Fibroblast of the aortic adventitia (primary cell): ENCODE measurements around the gene SLC25A30. TPM values are rescaled to one million over a fixed set of nuclear protein-coding genes. Genes with fewer than 3 reads are reported as not detected.

ENCODE experiments used
- DNase-seq: peaks from one replicate; pipeline ENCODE4 v3.0.0-alpha.2; 2010; ENCODE audit warnings: low read depth
- H3K4me3 ChIP-seq: 2 replicates; pipeline ENCODE4 v1.5.1; 2011; ENCODE audit warnings: low read depth, mild to moderate bottlenecking, control low read depth, low read length, moderate library complexity
- total RNA-seq: library from RNA; depleted of rRNA; stranded (reverse); fragments of >200 nt; gene quantifications from 2 replicates; pipeline ENCODE4 v1.2.3, GENCODE V29; 2012; ENCODE audit warnings: low replicate concordance
- TF ChIP-seq, protein P1 (sequence below): IDR thresholded peaks from 2 replicates; pipeline ENCODE4 v1.5.1; 2011; ENCODE audit warnings: mild to moderate bottlenecking, low read length, control low read depth, inconsistent platforms; ENCODE audit not compliant: insufficient read depth

The SLC25A30 gene
- total RNA-seq, 1 donor: 10.4 TPM

DNA sequence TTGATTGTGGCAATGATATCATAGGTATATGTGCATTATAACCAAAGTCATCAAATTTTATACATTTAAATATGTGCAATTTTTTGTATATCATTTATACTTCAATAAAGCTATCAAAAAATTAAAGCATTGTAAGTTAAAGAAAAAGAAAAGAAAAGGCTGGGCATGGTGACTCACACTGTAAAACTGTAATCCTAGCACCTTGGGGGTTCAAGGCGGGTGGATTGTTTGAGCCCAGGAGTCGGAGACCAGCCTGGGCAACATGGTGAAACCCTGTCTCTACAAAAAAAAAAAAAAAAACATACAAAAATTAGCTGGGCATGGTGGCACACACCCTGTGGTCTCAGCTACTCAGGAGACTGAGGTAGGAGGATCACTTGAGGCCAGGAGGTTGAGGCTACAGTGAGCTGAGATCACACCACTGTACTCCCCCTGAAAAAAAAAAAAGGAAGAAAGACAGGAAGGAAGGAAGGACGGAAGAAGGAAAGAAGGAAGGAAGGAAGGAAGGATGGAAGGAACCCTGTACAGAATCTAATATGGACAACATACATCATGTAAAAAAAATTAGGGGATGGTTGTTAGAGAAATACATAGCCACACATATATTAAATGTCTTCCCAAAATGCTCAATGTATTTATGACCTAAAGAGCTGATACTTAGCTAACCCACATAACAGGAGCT, 21.7 kb upstream of the SLC25A30 start:
- TF ChIP-seq, protein P1, sequence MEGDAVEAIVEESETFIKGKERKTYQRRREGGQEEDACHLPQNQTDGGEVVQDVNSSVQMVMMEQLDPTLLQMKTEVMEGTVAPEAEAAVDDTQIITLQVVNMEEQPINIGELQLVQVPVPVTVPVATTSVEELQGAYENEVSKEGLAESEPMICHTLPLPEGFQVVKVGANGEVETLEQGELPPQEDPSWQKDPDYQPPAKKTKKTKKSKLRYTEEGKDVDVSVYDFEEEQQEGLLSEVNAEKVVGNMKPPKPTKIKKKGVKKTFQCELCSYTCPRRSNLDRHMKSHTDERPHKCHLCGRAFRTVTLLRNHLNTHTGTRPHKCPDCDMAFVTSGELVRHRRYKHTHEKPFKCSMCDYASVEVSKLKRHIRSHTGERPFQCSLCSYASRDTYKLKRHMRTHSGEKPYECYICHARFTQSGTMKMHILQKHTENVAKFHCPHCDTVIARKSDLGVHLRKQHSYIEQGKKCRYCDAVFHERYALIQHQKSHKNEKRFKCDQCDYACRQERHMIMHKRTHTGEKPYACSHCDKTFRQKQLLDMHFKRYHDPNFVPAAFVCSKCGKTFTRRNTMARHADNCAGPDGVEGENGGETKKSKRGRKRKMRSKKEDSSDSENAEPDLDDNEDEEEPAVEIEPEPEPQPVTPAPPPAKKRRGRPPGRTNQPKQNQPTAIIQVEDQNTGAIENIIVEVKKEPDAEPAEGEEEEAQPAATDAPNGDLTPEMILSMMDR: no peak
- H3K4me3 ChIP-seq: no peak overlapping the region
- no peak for DNase-seq

DNA sequence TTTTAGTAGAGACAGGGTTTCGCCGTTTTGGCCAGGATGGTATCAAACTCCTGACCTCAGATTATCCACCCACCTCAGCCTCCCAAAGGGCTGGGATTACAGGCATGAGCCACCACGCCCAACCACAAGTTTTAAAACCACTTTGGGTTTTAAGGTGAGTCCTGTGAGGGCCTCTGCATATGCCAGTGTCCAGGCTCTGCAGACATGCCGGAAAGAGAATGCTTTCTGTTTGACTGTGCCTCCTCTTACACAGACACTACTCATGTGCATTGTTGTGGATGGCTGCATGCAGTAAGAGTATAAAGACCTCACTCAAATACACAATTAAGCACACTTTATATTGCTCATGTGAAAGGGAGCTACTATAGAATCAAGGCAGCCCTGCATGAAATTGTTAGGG, 20.8 kb upstream of the SLC25A30 start:
- DNase-seq: no peak
- TF ChIP-seq, protein P1: no peak
- H3K4me3 ChIP-seq: no peak overlapping the region

DNA sequence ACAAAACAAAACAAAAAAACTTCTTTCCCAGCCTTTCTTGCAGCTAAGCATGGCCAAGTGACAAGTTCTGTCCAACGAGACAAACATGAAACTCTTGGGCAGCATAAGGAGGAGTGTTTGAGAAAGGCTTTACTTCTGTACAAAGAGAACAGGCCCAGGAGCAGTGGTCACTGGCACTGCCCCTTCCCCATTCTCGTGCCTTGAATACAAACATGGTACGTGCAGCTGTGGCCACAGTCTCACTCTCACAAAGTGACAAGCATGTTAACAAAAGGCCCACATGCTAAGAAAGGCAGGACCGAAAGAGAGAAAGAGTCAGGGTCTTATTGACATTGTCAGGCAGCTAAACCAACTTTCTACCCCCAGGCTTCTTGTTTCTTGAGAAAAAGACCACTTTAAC, 19.8 kb upstream of the SLC25A30 start:
- no peak for DNase-seq
- TF ChIP-seq, protein P1: no peak
- H3K4me3 ChIP-seq: no peak overlapping the region

DNA sequence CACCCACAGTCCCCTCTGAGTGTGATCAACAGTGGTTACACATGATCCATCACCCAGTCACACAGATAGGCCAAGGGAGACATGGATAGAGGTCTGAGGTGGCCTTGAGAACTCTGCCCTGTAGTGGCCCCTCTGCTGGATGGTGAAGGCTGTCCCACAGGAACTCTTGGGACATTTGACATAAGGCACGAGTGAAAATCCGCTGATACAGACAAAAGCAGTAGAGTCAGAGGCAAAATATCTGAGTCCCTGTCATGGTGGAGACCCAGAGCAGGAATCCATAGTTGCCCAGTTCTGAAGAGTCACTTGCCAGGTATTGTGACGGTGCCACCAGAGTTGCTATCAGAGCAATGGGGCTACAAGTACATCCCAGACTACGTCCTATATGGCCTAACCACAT, 18.8 kb upstream of the SLC25A30 start:
- no peak overlapping the region for H3K4me3 ChIP-seq
- TF ChIP-seq, protein P1: no peak
- DNase-seq: no peak

DNA sequence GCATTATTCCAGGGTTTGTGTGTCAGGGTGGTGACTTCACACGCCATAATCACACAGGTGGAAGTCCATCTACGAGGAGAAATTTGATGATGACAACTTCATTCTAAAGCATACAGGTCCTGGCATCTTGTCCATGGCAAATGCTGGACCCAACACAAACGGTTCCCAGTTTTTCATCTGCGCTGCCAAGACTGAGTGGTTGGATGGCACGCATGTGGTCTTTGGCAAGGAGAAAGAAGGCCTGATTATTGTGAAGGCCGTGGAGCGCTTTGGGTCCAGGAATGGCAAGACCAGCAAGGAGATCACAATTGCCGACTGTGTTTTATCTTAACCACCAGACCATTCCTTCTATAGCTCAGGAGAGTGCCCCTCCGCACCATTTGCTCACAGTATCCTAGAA, 18.2 kb upstream of the SLC25A30 start:
- TF ChIP-seq, protein P1: no peak
- no peak overlapping the region for H3K4me3 ChIP-seq
- DNase-seq: no peak

DNA sequence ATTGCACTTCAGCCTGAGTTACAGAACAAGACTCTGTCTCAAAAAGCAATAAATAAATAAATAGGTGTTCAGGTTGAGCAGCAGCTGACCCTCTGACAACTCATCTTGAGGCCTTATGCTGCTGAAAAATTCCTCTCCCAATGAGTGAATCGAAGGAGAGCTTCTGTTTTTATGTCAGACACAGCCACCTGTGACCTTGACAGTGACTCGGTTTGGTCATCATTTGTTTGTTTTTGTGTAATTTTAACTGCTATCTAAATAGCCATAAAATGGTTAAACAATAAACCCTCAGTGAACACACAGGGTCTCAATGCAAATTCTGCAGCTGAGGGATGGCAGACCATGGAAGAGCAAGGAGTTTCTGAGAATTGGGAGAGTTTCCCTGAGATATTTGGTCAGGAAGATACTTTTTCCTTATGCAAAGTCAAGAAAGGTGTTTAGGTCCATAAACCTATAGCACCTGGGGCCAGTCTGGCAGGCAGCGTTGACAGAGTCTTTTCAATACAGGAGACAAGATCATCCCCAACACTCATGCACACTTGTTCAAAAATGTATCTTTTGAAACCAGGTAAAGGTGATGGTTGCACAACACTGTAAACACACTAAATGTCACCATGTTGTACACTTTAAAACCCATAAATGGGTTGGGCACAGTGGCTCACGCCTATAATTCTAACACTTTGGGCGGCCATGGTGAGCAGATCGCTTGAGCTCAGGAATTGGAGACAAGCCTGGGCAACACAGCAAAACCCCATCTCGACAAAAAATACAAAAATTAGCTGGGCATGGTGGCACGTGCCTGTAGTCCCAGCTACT, 16.6 kb upstream of the SLC25A30 start:
- no peak overlapping the region for H3K4me3 ChIP-seq
- no peak for DNase-seq
- TF ChIP-seq, protein P1: no peak
